HG02885 (cell line): ENCODE data around the gene ADGRB3.
"Not testable (repeated sequence)": the region's sequence is repeated elsewhere in the genome, so short reads cannot be mapped to it uniquely, and the experiment has no call there.

Experiments used
- ATAC-seq: cut with Tn5 transposase; IDR thresholded peaks from one replicate; pipeline ENCODE4 v1.9.1; 2021; ENCODE audit warnings: mild to moderate bottlenecking; ENCODE audit not compliant: unreplicated experiment, poor library complexity

Gene ADGRB3

DNA sequence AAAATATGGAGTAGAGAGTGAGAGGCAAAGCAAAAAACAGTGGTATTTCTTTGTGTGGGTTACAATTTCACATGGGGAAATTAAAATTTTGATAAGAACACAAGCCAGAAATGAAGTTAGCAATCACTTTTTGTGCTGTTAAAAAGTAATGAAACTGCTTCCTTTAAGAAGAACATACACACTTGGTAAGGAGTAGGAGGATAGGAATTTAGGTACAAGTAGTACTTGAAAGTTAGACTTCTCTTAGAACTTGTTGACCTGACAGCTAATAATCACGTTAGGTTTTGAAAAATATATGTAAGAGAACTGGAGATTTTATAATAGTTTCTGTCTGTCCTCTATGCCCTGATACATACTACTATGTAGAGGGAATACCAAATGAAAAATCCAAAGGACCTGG lies 260.8 kb downstream of the ADGRB3 start:
- no peak for ATAC-seq

DNA sequence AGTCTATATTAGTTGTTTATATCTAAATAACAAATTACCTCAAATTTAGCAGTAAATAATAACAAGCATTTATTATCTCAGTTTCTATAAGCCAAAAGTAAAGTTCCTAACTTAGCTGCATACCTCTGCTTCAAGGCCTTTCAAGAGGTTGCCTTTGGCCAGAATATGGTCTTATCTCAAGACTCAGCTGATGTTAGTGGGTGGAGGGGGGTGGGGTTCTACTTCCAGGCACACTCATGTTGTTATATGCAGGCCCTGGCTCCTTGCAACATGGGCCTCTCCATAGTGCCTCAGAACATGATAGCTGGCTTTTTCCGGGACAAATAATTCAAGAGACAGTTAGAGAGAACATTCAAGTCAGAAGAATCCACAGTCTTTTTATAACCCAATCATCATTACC lies 266.0 kb downstream of the ADGRB3 start:
- no peak for ATAC-seq

DNA sequence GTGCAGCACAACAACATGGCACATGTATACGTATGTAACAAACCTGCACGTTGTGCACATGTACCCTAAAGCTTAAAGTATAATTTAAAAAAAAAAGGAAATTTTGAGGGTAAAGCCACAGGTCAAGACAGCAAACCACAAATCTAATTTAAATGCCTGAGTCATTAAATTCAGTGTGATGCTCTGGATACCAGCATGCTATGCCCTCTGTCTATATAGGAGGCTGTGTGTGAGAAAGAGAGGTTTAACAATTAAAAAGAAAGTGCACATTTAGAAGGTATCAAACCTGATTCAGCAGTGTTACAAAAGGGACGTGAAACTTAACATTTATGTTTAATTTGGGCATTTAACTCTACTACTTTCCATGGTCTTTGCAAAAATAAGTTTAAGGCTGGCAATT lies 276.3 kb downstream of the ADGRB3 start:
- no peak for ATAC-seq

DNA sequence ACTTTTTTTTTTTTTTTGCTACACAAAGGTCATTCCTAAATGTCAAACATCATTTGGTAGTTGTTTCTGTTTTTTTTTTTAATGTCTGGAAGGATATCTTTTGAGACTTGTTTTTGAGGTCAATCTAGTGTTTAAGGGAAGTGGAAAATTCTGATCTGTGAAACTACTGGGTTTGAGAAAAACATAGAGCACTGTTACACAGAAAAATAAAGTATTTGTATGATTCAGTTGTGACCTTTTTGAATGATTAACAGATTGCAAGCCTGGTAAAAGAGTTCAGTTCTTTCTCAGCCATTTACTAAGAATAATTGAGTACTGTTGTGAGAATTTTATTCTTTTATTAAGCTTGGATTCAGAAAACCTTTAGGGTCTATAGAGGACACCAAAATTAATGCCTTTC lies 276.7 kb downstream of the ADGRB3 start:
- no peak for ATAC-seq

DNA sequence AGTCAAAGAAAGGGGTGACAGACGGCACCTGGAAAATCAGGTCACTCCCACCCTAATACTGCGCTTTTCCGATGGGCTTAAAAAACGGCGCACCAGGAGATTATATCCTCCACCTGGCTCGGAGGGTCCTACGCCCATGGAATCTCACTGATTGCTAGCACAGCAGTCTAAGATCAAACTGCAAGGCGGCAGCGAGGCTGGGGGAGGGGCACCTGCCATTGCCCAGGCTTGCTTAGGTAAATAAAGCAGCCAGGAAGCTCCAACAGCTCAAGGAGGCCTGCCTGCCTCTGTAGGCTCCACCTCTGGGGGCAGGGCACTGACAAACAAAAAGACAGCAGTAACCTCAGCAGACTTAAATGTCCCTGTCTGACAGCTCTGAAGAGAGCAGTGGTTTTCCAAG lies 277.7 kb downstream of the ADGRB3 start:
- not testable (repeated sequence) for ATAC-seq

DNA sequence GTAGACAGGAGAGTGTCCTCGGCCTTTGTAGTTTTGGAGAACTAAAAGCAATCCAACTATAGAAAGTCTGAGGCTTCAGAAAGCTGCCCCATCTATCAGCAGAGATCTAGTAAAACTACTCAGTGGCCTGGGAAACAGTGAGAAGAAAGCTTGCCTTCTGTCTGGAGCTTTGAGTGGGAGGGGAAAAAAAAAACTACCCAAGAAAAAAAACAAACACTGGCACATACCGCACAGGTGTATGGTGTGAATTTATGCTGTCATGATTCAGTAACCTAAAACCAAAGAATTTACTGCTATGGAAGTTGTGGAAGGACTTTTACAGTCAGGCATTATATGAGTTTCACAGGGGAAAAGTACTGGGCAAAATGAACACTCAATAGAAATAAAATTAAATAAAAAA lies 280.5 kb downstream of the ADGRB3 start:
- ATAC-seq, result no peak

DNA sequence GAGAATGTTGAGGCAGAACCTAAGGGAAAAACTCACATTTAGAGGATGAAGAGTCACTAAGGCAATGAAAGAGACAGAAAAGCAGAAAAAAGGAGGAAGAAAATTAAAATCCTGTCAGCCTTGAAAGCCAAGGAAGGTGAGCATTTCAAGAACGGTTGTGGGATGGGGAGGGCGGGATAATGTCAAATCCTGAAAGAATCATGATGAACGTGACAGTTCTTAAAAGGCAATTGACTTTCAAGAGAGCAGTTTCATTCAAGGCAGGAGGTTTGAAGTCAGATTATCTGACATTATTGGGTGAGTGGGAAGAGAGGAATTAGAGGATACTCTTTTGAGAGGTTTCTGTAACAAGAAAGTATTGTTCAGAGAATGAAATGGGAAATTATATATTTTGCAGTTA lies 284.5 kb downstream of the ADGRB3 start:
- no peak for ATAC-seq

DNA sequence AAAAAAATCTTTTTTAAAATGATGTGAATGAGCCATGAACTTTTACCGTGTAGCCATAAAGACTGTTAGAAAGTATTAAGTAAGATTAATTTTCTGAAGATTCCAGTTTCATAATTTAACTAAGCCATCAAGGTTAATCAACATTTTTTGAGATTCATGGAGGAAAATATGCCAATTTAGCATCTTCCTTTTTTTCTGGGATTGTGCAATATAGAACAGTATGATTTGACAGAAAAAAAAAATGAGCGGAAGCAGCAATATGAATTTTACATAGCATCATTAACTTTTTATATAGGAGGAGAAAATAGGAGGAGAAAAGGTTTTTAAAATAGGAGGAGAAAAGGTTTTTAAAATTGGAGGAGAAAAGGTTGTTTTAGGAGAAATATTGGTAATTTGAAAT lies 306.3 kb downstream of the ADGRB3 start:
- no peak for ATAC-seq

DNA sequence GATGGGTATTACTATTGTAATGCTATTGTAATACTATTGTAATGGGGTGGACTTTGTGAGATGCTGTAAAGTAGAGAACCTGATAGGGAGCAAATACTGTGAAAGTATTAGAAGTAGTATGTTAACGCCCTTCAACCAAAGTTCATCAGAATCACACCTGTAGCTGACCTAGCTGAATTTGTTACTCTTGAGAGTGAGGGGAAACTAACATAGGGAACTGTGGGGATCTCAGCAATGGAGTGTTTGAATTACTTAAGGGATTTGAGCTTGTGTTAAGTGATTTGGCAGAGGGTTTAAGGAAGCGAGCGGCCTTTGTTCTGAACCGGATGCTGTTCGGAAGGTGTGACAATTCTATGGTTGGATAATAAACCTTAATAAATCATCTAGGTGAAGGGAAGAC lies 312.6 kb downstream of the ADGRB3 start:
- ATAC-seq, result no peak

DNA sequence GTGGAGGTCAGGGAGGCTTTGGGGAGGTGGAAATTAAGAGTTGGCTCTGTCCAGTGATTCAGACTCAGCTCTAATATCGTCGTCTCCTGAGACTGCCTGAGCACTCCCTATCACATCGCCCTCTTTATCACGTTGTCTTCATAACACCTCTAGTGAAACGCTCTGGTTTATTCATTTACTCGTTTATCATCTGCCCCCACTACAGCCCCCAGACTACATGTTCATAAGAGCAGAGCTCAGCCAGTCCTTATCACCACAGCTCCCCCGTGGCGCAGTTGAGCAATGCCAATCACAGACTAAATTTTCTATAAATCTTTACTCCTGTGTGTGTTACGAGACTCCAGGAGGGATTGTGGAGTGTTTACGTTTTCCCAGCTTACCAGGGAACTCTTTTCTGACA lies 316.2 kb downstream of the ADGRB3 start:
- ATAC-seq, result no peak

DNA sequence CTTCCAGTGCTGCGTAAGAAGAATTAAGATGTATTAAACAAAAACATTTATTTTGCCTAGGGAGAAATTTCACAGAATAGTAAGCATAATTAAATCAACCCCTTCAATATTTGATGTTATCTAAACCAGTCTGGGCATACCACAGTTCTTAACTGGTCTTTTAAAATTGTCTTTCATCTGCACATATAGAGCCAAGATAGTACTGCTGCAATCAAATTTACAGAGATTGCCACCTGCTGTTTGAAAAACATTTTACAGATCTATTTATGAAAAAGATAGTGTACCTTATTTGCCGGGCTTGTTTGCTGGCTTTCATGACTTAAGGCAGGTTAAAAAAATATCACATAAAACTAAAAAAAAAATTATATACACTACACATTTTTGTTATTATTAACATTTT lies 323.2 kb downstream of the ADGRB3 start:
- no peak for ATAC-seq

DNA sequence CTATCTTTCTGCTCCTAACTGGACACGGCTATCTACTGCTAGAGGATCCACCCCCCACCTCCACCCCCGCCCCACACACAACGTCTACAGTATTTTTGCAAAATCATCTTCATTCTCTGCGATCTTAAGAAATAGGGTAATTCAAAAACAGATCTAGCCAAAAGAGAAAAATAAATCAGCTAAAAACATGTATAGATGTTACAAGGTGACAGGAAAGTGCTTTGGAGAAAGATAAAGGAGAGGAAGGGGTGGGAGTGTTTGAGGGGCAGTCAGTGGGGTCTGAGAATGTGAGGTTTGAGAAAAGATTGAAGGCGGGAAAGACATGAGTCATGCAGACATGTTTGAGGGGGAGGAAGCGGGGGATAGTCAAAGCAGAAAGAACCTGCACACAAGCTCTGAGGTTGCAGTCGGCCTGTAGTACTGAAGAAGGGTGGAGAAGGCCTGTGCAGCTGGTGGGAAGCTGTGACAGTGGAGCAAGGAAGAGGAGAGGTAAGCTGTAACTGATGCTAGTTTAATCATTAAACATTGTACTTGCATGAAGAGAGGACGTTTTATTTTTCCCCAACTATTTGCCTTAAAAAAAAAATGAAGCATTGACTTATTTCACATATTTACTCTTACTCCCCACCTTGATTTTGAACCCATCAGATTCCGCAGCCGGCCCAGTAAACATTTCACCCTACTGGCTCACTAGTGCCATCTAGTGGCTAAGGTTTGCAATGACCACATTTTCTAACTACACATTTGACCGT lies 332.6 kb downstream of the ADGRB3 start:
- peak; percentile 83 for ATAC-seq

DNA sequence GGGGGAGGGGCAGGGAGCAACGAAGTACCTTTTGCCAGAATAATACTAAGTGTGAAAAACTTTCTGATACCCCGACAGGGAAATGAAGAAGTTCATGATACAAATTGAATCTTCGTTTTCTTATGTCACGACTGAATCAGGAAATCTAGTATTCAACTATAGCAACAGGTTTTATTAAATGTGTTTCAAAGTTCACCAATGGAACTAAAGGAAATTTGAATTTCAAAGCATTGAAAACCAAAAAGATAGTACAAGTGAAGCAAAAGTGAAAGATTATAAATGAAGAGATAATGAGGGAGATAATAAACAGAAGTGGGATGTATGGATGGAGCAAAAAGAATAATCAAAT lies 333.2 kb downstream of the ADGRB3 start:
- ATAC-seq, result no peak

DNA sequence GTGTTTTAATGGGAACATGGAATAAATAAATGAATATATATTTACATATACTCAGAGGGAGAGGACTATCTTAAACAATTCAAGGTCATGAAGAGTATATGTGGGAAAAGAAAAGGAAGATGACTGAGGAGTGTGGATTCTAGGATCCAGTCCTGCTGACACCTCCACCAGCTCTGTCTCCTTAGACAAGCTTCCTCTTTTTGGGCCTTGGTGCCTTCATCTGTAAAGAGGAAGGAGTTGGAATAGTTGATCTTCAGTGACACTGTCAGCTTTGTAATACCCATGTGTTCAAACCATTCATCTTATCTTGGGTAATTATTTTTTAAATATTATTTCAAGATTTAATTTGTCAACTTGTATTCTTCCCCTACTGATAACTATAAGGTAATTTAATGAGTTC lies 338.0 kb downstream of the ADGRB3 start:
- ATAC-seq, result no peak

DNA sequence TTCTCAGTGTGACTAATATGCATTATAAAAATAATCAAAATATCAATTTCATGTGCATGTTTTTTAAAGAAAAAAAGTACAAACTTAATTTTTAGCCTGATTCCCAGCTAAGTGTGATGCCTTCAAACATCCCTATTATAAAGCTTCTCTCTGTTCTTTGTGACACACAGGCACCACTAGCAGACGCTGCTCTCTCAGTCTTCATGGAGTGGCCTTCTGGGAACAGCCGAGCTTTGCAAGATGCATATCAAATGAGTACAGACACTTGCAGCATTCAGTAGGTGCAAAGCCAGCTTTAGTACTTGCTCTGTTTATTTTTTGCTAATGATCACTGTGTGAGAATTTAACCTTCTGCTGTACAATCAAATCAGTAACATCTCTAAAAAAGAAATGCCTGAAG lies 340.0 kb downstream of the ADGRB3 start:
- no peak for ATAC-seq

DNA sequence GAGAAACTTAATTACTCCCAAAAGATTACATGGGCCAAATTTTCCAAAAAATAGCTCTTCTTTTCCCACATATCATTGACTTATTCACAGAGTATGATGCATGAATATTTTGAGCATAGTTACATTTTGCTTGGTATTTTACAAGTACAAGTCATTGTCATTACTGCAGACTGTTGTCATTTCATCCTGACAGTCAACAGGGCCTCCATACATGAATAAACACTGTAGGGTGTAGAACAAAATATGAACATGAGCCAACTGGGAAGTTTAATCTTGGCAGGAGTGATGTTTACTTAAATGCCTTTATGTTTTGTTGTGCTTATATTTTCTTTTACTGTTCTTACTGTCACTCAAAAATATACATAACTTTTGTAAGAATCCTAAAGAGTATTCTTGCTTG lies 340.7 kb downstream of the ADGRB3 start:
- ATAC-seq, result no peak

DNA sequence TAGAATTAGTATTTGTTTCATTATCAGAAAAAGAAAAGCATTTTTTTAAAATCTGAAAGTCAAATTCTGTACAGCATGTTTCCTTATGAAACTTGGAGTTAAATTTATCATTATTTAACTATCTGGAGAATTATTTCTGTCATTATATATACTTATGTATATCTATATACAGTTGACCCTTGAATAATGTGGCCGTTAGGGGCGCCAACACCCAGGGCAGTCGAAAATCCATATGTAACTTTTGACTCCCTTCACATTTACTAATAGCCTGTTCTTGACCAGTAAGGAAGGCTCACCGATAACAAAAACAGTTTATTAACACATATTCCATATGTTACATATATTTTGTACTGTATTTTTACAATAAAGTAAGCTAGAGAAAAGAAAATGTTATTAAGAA lies 341.2 kb downstream of the ADGRB3 start:
- ATAC-seq, result no peak

DNA sequence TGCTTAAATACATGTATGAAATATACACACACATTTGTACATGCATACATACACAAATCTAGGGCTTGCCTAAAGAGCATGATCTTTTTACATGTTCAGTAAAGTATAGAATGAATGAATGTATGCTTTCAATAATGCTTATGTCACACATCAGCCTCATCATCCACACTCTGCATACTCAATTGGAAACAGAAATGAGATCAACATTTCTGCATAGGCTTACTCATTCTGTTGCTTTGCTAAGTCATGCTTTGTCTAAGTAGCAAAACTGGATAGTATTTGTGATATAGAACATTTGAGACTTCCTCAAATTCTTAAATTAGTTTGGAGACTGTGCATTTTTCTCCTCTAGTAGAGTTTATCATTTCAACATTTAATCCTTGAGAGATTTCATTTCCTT lies 343.3 kb downstream of the ADGRB3 start:
- ATAC-seq, result no peak

DNA sequence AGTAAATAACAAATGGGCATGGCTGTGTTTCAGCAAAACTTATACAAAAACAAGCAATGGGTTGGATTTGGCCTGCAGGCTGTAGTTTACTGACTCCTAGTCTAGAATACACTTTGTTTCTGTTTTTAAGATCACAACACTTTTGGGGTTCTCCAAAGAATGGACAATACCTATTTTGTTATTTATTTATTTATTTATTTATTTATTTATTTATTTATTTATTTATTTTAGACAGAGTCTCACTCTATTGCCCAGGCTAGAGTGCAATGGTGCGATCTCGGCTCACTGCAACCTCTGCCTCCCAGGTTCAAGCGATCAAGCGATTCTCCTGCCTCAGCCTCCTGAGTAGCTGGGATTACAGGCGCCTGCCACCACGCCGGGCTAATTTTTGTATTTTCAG lies 346.6 kb downstream of the ADGRB3 start:
- not testable (repeated sequence) for ATAC-seq

DNA sequence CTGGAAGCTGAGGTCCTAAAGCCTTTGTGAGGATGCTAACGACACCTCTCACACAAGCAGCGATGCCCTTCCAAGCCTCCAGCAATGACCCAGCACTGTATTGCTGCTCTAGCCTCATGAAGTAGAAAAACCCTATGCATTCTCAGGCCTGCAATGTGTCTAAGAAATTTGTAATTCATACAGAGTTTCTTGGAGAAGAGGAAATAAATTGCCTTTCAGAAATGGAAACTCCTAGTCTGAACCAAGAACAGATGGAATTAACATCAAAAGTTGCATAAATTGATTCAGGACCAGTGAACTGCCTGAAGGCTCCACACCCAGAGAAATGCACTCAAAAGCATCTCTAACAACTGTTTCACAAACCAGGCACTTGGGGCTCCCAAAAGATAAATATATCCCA lies 353.6 kb downstream of the ADGRB3 start:
- no peak for ATAC-seq

DNA sequence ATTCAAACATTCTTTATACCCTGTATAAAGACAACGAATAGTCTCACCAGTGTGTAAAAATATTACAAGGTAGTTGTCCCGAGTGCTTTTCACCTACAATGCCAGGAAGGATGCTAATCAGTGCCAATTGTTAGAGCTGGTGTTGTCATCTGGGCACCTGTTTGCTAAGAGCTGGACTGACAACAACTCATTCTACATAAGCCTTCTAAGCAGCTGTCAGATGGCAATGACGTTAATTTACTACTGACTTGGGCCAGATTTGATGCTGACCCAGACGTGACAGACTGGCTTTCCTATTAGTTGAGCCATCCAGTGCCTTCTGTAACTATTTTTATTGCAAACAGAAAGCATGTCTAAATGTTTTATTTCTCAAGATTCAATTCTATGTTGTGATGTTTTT lies 355.2 kb downstream of the ADGRB3 start:
- ATAC-seq, result no peak

DNA sequence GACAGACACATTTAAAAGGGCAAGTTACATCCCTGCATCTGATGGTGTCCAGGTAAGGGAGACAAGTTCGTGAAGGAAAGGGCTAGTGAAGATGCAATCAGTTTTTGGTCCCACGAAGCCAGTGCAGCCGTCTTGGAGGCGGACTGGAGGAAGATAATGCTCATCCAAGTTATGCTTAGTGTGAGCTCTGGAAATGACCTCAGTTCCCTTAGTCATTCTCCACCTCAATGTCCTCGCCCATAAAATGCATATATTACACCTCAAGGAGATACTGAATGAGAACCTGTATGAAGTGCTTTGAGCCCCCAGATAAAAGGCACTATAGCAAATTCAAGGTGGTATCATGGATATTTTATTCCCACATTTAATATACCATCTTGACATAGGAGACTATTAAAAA lies 358.8 kb downstream of the ADGRB3 start:
- no peak for ATAC-seq

DNA sequence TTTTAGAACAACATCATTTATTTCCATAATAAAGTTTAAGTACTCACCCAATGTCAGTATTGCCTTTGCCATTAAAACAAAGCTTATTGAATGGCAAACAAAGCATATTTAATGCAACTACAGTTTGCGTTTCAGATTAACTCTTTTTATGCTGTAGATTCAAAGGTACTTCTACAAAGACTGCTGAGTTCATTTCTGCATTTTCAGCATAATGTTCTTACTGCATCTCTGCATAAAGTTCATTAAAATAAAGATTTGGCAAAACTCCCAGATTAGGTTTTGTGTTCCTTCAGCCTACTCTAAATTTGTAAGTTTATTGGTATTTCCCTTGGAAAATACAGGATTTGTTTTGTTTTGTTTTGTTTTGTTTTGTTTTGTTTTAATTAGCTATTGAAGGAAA lies 359.4 kb downstream of the ADGRB3 start:
- ATAC-seq, result no peak
